K562 (cell line): ENCODE data around the gene THRSP. TPM values are rescaled to one million over a fixed set of nuclear protein-coding genes. Genes with fewer than 3 reads are reported as not detected.
A peak's percentile ranks its signal among the peaks of the same experiment; 100 is the strongest.

Source experiments
- ATAC-seq: fragments of 200-7000 bp; cut with Tn5 transposase; 3 replicates; pipeline ENCODE4 v1.9.1; 2020; ENCODE audit warnings: moderate library complexity
- BruUV-seq: library from RNA; stranded (reverse); fragments of 400-500 nt; replicated peaks from 2 replicates; lab custom pipeline; 2021; lab: Mats Ljungman, UMichigan
- CTCF ChIA-PET: fragments of 300-600 bp; formaldehyde crosslinking; extraction: SDS; loops from one replicate; lab custom pipeline; 2021; ENCODE audit warnings: low intra/inter-chr PET ratio; lab: Yijun Ruan, JAX
- POLR2A ChIA-PET: fragments of 300-600, 350-650 bp; sonication (Branson Sonifier 250); formaldehyde crosslinking; extraction: SDS; loops from one replicate; lab custom pipeline; 2021; ENCODE audit warnings: antibody characterized with exemption, inconsistent platforms; lab: Yijun Ruan, JAX
- DNase-seq, 4 experiments: peaks; one replicate each; pipeline versions ENCODE4 v3.0.0 to v3.0.0-alpha.2; 2011 to 2018; ENCODE audit warnings: low spot score in 3 of 4, mixed read lengths in 3 of 4; ENCODE audit errors: extremely low read depth in 1 of 4
- FAIRE-seq: peaks from 2 replicates; lab custom pipeline; 2011; peaks lifted over from hg19 to GRCh38; lab: Jason Lieb, UNC
- H2AFZ ChIP-seq: 2 replicates; pipeline ENCODE4 v1.6.0; 2011; ENCODE audit warnings: low read depth, low read length, control low read depth, inconsistent platforms
- H3K27ac ChIP-seq: fragments of 200-600 bp; 3 replicates; pipeline ENCODE4 v1.8.0; 2011; ENCODE audit warnings: low read depth, mild to moderate bottlenecking, control low read depth, inconsistent platforms, low read length, moderate library complexity, mixed read lengths; ENCODE audit errors: extremely low read depth
- H3K27me3 ChIP-seq, 2 experiments: fragments of 300-600 bp in 1 of 2; 2 replicates in 1 of 2; 3 replicates in 1 of 2; pipeline versions ENCODE4 v1.6.0 to v1.8.0; 2011; ENCODE audit warnings: inconsistent platforms in 2 of 2, low read length in 2 of 2, mild to moderate bottlenecking in 1 of 2, mixed read lengths in 1 of 2, moderate library complexity in 1 of 2; ENCODE audit not compliant: control insufficient read depth in 2 of 2, insufficient read depth in 2 of 2
- H3K36me3 ChIP-seq: fragments of 300-600 bp; 3 replicates; pipeline ENCODE4 v1.8.0; 2011; ENCODE audit warnings: mild to moderate bottlenecking, low read length, inconsistent platforms; ENCODE audit not compliant: control insufficient read depth, insufficient read depth
- H3K4me1 ChIP-seq, 2 experiments: fragments of 200-600 bp in 1 of 2; replicated peaks in 1 of 2; 2 replicates in 1 of 2; 3 replicates in 1 of 2; pipeline versions ENCODE4 v1.5.1 to v1.8.0; 2011; ENCODE audit warnings: inconsistent platforms in 2 of 2, low read length in 2 of 2, mild to moderate bottlenecking in 1 of 2, mixed read lengths in 1 of 2, moderate library complexity in 1 of 2; ENCODE audit not compliant: control insufficient read depth in 2 of 2, insufficient read depth in 2 of 2
- H3K4me2 ChIP-seq: 2 replicates; pipeline ENCODE4 v1.6.1; 2011; ENCODE audit warnings: low read length, control low read depth, inconsistent platforms, mixed read lengths; ENCODE audit not compliant: insufficient read depth
- H3K4me3 ChIP-seq: fragments of 200-600 bp; sonication (generic), shearing (Covaris generic); 2 replicates; pipeline ENCODE4 v1.5.1; 2016; ENCODE audit warnings: control low read depth, inconsistent platforms
- H3K79me2 ChIP-seq: fragments of 200-600 bp; 3 replicates; pipeline ENCODE4 v1.8.0; 2011; ENCODE audit warnings: low read length, inconsistent platforms; ENCODE audit not compliant: control insufficient read depth, insufficient read depth
- H3K9ac ChIP-seq, 2 experiments: 2 replicates each; pipeline versions ENCODE4 v1.6.0 to v1.6.1; 2011; ENCODE audit warnings: low read depth in 2 of 2, low read length in 2 of 2, control low read depth in 1 of 2, inconsistent platforms in 1 of 2, mild to moderate bottlenecking in 1 of 2, mixed read lengths in 1 of 2; ENCODE audit not compliant: insufficient read depth in 1 of 2
- H3K9me1 ChIP-seq: one replicate; pipeline ENCODE4 v1.6.0; 2011; ENCODE audit warnings: inconsistent platforms, mild to moderate bottlenecking, low read length, moderate library complexity; ENCODE audit not compliant: control insufficient read depth, insufficient read depth
- H3K9me3 ChIP-seq: replicated peaks from 2 replicates; pipeline ENCODE4 v1.5.1; 2011; ENCODE audit warnings: low read depth, low read length, inconsistent platforms; ENCODE audit not compliant: control insufficient read depth, insufficient read depth
- H4K20me1 ChIP-seq: replicated peaks from 2 replicates; pipeline ENCODE4 v1.6.1; 2011; ENCODE audit warnings: low read length, inconsistent platforms, mixed read lengths; ENCODE audit not compliant: control insufficient read depth, insufficient read depth
- CBX2 ChIP-seq: fragments of 200-600 bp; sonication (generic); IDR thresholded peaks from one replicate; pipeline ENCODE4 v1.6.1; 2012; ENCODE audit warnings: mild to moderate bottlenecking, low read length, inconsistent platforms; ENCODE audit not compliant: insufficient read depth, poor library complexity, severe bottlenecking
- GATA2 ChIP-seq: sonication (generic); formaldehyde crosslinking; IDR thresholded peaks from 2 replicates; pipeline ENCODE4 v1.4.0; 2020; ENCODE audit warnings: mild to moderate bottlenecking, missing genetic modification reagents
- HIVEP1 ChIP-seq: fragments of 250-450 bp; sonication (Bioruptor Pico); IDR thresholded peaks from 2 replicates; pipeline ENCODE4 v1.4.0; 2020; ENCODE audit warnings: mild to moderate bottlenecking
- PHF21A ChIP-seq: fragments of 450-650 bp; IDR thresholded peaks from 2 replicates; pipeline ENCODE4 v1.6.1; 2017; ENCODE audit warnings: low read depth, borderline replicate concordance
- SLC30A9 ChIP-seq: fragments of 250-450 bp; sonication (Bioruptor Pico); IDR thresholded peaks from 2 replicates; pipeline ENCODE4 v1.8.0; 2022; ENCODE audit warnings: mild to moderate bottlenecking, moderate library complexity
- SMAD1 ChIP-seq: fragments of 150-350 bp; IDR thresholded peaks from 2 replicates; pipeline ENCODE4 v1.6.1; 2014; ENCODE audit warnings: low read length, low read depth; ENCODE audit not compliant: partially characterized antibody
- SMARCE1 ChIP-seq: fragments of 450-650 bp; IDR thresholded peaks from 2 replicates; pipeline ENCODE4 v1.7.1; 2016; ENCODE audit warnings: mild to moderate bottlenecking
- THRAP3 ChIP-seq: fragments of 450-650 bp; IDR thresholded peaks from 2 replicates; pipeline ENCODE4 v1.6.1; 2016; ENCODE audit warnings: mild to moderate bottlenecking, inconsistent platforms, borderline replicate concordance
- WGBS: fragments of 100-300 bp; shearing (Covaris generic); methylation state at CpG from one replicate; pipeline ENCODE4 v1.1.6; 2016; ENCODE audit warnings: low coverage, mixed read lengths; ENCODE audit not compliant: insufficient coverage; ENCODE audit errors: missing lambda C conversion rate; 5-methylcytosine and 5-hydroxymethylcytosine counted together
- in situ Hi-C: fragments of 300-500 bp; cut with MboI; formaldehyde crosslinking; loops from 4 replicates; pipeline ENCODE4 v1.15.0; 2018; ENCODE audit warnings: inconsistent platforms, mixed read lengths
- intact Hi-C: fragments of 100-400 bp; cut with micrococcal nuclease; formaldehyde crosslinking; loops from 2 replicates; pipeline ENCODE4 v1.14.2; 2022
- polyA plus RNA-seq, 8 experiments: library from polyadenylated mRNA; depleted of rRNA in 4 of 8; stranded (reverse) in 5 of 8; unstranded in 3 of 8; fragments of >200 nt; fragmentation: Nextera tagmentation in 2 of 8; fragmentation: Illumina TruSeq in 1 of 8; extraction: Ambion mirVana in 2 of 8; extraction: Trizol in 1 of 8; gene quantifications; 2 replicates each; pipeline versions ENCODE4 v1.2.1 to v1.2.3, GENCODE V29; 2011 to 2014; ENCODE audit warnings: inconsistent platforms in 1 of 8, missing spikeins in 1 of 8
- total RNA-seq, 7 experiments: library from RNA; depleted of rRNA in 6 of 7; stranded (reverse); fragments of >200 nt in 6 of 7; fragmentation: Illumina TruSeq in 2 of 7; extraction: Trizol in 2 of 7; gene quantifications; 2 replicates each; pipeline versions ENCODE4 v1.2.1 to v1.2.3, GENCODE V29; 2011 to 2021; ENCODE audit warnings: low replicate concordance in 1 of 7
- TF ChIP-seq, protein P1 (sequence below): conservative IDR thresholded peaks from 2 replicates; pipeline ENCODE4 v1.6.1; 2011; ENCODE audit warnings: low read depth, mild to moderate bottlenecking, low read length; ENCODE audit not compliant: control insufficient read depth
- TF ChIP-seq, protein P2 (sequence below): fragments of 200-600 bp; sonication (generic); IDR thresholded peaks from one replicate; pipeline ENCODE4 v1.6.1; 2012; ENCODE audit warnings: mild to moderate bottlenecking, low read depth, low read length, inconsistent platforms

The THRSP gene
- total and polyA plus RNA-seq, 9 of the 15 experiments (the other 6 are each of a cell fraction or from before 2014, with no cell fraction given), result 0.23 to 0.56 (median 0.31) TPM; not detected in 2

DNA sequence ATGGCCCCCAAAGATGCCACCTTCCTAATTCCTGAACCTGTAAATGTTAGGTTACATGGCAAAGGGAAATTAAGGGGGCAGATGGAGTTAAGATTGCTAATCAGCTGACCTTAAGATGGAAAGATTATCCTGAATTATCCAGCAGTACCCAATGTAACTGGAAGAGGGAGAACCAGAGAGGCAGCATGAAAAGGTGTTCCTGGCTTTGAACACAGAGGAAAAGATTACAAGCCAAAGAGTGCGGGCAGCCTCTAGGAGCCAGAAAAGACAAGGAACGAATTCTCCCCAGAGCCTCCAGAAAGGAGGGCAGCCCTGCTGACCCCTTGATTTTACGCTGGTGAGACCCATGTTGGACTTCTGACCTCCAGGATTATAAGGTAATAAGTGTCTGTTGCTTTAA is 15.1 kb upstream of the THRSP start:
- Histone ChIP-seq H3K9me3 (no peaks in the 10 kb centered on the region), H3K27me3 (no peaks in the 10 kb centered on the region), H3K27ac (no peak overlapping the region), H4K20me1 (no peaks in the 10 kb centered on the region), H2AFZ (peak overlapping the region; percentile 35; the same call in 1 of the 2 replicates), H3K4me1 (peaks cover 28 to 39% of the 10 kb centered on the region in 2 experiments), H3K9me1 (no peaks in the 10 kb centered on the region), H3K36me3 (no peaks in the 10 kb centered on the region), H3K9ac (no peak overlapping the region), H3K79me2 (no peaks in the 10 kb centered on the region), H3K4me3 (no peak overlapping the region), H3K4me2 (no peak overlapping the region)
- WGBS, result 79% methylated on average over 3 of the region's 3 CpGs
- no peak for FAIRE-seq
- CTCF ChIA-PET, result no interaction called here
- intact Hi-C loops (loop anchor here (5.0 to 10.0 kb wide), 3 partner anchors 46 to 394 kb away; partner anchors contain the start of genes AAMDC and RSF1), in situ Hi-C loops (no loop called here)
- no peak for ATAC-seq
- no peak for DNase-seq
- BruUV-seq, result no TSS peak
- POLR2A ChIA-PET, result interaction anchor here (0.7 to 1.8 kb wide), 3 partner anchors 13 to 1163 kb away, joined by 3 read pairs; partner anchors contain the start of gene THRSP
- no peak for TF ChIP-seq HIVEP1 (CRISPR knock-in tag)
- no peak for TF ChIP-seq PHF21A
- no peak for TF ChIP-seq THRAP3
- TF ChIP-seq, protein P1, sequence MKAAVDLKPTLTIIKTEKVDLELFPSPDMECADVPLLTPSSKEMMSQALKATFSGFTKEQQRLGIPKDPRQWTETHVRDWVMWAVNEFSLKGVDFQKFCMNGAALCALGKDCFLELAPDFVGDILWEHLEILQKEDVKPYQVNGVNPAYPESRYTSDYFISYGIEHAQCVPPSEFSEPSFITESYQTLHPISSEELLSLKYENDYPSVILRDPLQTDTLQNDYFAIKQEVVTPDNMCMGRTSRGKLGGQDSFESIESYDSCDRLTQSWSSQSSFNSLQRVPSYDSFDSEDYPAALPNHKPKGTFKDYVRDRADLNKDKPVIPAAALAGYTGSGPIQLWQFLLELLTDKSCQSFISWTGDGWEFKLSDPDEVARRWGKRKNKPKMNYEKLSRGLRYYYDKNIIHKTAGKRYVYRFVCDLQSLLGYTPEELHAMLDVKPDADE, result no peak
- no peak for TF ChIP-seq SLC30A9 (CRISPR knock-in tag)
- no peak for TF ChIP-seq SMAD1
- TF ChIP-seq GATA2 (CRISPR knock-in tag), result 0 out of 2 replicates have a peak, but pooled peaks have one; percentile 29
- TF ChIP-seq SMARCE1, result 0 out of 2 replicates have a peak, but pooled peaks have one; percentile 22
- TF ChIP-seq CBX2, result no peak
- TF ChIP-seq, protein P2, sequence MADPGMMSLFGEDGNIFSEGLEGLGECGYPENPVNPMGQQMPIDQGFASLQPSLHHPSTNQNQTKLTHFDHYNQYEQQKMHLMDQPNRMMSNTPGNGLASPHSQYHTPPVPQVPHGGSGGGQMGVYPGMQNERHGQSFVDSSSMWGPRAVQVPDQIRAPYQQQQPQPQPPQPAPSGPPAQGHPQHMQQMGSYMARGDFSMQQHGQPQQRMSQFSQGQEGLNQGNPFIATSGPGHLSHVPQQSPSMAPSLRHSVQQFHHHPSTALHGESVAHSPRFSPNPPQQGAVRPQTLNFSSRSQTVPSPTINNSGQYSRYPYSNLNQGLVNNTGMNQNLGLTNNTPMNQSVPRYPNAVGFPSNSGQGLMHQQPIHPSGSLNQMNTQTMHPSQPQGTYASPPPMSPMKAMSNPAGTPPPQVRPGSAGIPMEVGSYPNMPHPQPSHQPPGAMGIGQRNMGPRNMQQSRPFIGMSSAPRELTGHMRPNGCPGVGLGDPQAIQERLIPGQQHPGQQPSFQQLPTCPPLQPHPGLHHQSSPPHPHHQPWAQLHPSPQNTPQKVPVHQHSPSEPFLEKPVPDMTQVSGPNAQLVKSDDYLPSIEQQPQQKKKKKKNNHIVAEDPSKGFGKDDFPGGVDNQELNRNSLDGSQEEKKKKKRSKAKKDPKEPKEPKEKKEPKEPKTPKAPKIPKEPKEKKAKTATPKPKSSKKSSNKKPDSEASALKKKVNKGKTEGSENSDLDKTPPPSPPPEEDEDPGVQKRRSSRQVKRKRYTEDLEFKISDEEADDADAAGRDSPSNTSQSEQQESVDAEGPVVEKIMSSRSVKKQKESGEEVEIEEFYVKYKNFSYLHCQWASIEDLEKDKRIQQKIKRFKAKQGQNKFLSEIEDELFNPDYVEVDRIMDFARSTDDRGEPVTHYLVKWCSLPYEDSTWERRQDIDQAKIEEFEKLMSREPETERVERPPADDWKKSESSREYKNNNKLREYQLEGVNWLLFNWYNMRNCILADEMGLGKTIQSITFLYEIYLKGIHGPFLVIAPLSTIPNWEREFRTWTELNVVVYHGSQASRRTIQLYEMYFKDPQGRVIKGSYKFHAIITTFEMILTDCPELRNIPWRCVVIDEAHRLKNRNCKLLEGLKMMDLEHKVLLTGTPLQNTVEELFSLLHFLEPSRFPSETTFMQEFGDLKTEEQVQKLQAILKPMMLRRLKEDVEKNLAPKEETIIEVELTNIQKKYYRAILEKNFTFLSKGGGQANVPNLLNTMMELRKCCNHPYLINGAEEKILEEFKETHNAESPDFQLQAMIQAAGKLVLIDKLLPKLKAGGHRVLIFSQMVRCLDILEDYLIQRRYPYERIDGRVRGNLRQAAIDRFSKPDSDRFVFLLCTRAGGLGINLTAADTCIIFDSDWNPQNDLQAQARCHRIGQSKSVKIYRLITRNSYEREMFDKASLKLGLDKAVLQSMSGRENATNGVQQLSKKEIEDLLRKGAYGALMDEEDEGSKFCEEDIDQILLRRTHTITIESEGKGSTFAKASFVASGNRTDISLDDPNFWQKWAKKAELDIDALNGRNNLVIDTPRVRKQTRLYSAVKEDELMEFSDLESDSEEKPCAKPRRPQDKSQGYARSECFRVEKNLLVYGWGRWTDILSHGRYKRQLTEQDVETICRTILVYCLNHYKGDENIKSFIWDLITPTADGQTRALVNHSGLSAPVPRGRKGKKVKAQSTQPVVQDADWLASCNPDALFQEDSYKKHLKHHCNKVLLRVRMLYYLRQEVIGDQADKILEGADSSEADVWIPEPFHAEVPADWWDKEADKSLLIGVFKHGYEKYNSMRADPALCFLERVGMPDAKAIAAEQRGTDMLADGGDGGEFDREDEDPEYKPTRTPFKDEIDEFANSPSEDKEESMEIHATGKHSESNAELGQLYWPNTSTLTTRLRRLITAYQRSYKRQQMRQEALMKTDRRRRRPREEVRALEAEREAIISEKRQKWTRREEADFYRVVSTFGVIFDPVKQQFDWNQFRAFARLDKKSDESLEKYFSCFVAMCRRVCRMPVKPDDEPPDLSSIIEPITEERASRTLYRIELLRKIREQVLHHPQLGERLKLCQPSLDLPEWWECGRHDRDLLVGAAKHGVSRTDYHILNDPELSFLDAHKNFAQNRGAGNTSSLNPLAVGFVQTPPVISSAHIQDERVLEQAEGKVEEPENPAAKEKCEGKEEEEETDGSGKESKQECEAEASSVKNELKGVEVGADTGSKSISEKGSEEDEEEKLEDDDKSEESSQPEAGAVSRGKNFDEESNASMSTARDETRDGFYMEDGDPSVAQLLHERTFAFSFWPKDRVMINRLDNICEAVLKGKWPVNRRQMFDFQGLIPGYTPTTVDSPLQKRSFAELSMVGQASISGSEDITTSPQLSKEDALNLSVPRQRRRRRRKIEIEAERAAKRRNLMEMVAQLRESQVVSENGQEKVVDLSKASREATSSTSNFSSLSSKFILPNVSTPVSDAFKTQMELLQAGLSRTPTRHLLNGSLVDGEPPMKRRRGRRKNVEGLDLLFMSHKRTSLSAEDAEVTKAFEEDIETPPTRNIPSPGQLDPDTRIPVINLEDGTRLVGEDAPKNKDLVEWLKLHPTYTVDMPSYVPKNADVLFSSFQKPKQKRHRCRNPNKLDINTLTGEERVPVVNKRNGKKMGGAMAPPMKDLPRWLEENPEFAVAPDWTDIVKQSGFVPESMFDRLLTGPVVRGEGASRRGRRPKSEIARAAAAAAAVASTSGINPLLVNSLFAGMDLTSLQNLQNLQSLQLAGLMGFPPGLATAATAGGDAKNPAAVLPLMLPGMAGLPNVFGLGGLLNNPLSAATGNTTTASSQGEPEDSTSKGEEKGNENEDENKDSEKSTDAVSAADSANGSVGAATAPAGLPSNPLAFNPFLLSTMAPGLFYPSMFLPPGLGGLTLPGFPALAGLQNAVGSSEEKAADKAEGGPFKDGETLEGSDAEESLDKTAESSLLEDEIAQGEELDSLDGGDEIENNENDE, result no peak
